Measurements from ENCODE around the gene RNF115. TPM values are rescaled to one million over a fixed set of nuclear protein-coding genes. Genes with fewer than 3 reads are reported as not detected.
"Not testable (repeated sequence)": the region's sequence is repeated elsewhere in the genome, so short reads cannot be mapped to it uniquely, and the experiment has no call there.

Gene RNF115
- total RNA-seq, 1 experiment from 2014 or later, result 17.5 TPM

DNA sequence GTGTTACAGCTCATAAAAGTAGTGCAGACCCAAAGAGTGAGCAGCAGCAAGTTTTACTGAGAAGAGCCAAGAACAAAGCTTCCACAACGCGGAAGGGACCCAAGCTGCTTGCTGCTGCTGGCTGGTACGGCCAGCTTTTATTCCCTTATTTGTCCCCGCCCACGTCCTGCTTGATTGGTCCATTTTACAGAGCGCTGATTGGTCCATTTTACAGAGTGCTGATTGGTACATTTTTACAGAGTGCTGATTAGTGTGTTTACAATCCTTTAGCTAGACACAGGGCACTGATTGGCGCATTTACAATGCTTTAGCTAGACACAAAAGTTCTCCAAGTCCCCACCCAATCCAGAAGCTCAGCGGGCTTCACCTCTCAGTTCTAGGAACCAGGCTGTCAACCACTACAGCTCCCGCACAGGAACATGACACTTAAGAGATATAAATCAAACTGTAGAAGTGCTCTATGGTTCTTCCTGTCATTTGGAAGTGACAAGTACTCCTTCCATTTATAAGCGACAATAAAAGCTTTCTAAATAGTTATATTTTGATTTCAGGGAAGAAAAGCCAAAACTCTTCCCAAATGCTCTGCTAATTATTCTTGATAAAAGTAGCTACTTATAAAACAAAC is 28.5 kb downstream of the RNF115 start:
- H3K4me1 ChIP-seq, result no peaks in the 10 kb centered on the region
- peaks cover 6% of the 10 kb centered on the region for H3K4me1 Mint-ChIP-seq (ENCODE audit: low read depth, unreplicated experiment)
- ChIA-PET CTCF (no interaction called here), POLR2A (no interaction called here)
- peaks cover 13% of the 10 kb centered on the region for H3K9me3 ChIP-seq
- peaks cover 17% of the 10 kb centered on the region for H3K9me3 Mint-ChIP-seq (ENCODE audit: unreplicated experiment)
- H3K36me3 ChIP-seq (ENCODE audit: control insufficient read depth, insufficient read depth, low read length), result no peaks in the 10 kb centered on the region
- no TSS peak for BruUV-seq (replicated peaks)
- TF ChIP-seq CTCF (IDR thresholded peaks at IDR 0.05; ENCODE audit: insufficient read depth in 1 of 2, low read depth in 1 of 2, low read length in 1 of 2, severe bottlenecking in 1 of 2, unreplicated experiment in 1 of 2), result no peak
- H3K4me3 ChIP-seq (ENCODE audit: low read depth, low read length), result no peak overlapping the region
- H3K27me3 ChIP-seq (replicated peaks; ENCODE audit: control insufficient read depth, insufficient read depth, low read length), result no peaks in the 10 kb centered on the region
- DNase-seq, result no peak
- intact Hi-C loops (cut with micrococcal nuclease; ENCODE audit: unreplicated experiment), result no loop called here
- H3K36me3 Mint-ChIP-seq (ENCODE audit: insufficient read depth, unreplicated experiment), result peaks cover 32% of the 10 kb centered on the region
- H3K27ac Mint-ChIP-seq (ENCODE audit: unreplicated experiment), result no peak overlapping the region
- no peaks in the 10 kb centered on the region for H3K27me3 Mint-ChIP-seq (ENCODE audit: insufficient read depth, unreplicated experiment)
- no peak overlapping the region for H3K4me3 Mint-ChIP-seq (ENCODE audit: unreplicated experiment)

DNA sequence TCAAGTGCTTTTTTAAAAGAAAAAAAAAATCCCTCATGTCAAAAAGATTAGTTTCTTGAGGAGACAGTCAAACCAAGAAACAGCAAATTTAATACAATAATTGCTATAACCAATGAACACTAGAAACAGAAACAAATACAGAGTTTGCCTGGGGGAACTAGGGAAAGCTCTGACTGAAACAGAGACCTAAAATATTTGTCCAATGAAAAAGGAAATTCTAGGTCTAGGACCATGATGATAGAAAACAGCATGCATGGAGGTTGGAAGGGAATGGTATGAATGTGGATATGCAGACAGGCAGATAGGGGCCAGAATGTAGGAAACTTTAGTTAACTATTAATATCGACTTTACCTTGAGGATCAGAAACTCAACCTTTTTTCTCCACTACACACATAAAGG is 31.4 kb downstream of the RNF115 start:
- H3K4me1 Mint-ChIP-seq (ENCODE audit: low read depth, unreplicated experiment), result peaks cover 6% of the 10 kb centered on the region
- intact Hi-C loops (cut with micrococcal nuclease; ENCODE audit: unreplicated experiment), result no loop called here
- no peak overlapping the region for H3K27ac Mint-ChIP-seq (ENCODE audit: unreplicated experiment)
- Histone ChIP-seq H3K4me3 (ENCODE audit: low read depth, low read length) (no peak overlapping the region), H3K27me3 (replicated peaks; ENCODE audit: control insufficient read depth, insufficient read depth, low read length) (no peaks in the 10 kb centered on the region), H3K9me3 (peaks cover 13% of the 10 kb centered on the region), H3K36me3 (ENCODE audit: control insufficient read depth, insufficient read depth, low read length) (no peaks in the 10 kb centered on the region), H3K4me1 (no peaks in the 10 kb centered on the region)
- peaks cover 21% of the 10 kb centered on the region for H3K36me3 Mint-ChIP-seq (ENCODE audit: insufficient read depth, unreplicated experiment)
- DNase-seq, result no peak
- ChIA-PET CTCF (no interaction called here), POLR2A (no interaction called here)
- peaks cover 16% of the 10 kb centered on the region for H3K9me3 Mint-ChIP-seq (ENCODE audit: unreplicated experiment)
- no TSS peak for BruUV-seq (replicated peaks)
- no peak overlapping the region for H3K4me3 Mint-ChIP-seq (ENCODE audit: unreplicated experiment)
- no peaks in the 10 kb centered on the region for H3K27me3 Mint-ChIP-seq (ENCODE audit: insufficient read depth, unreplicated experiment)
- no peak for TF ChIP-seq CTCF (IDR thresholded peaks at IDR 0.05; ENCODE audit: insufficient read depth in 1 of 2, low read depth in 1 of 2, low read length in 1 of 2, severe bottlenecking in 1 of 2, unreplicated experiment in 1 of 2)

- BruUV-seq (replicated peaks); H3K27ac Mint-ChIP-seq (ENCODE audit: unreplicated experiment); H3K9me3 ChIP-seq; DNase-seq; H3K36me3 ChIP-seq (ENCODE audit: control insufficient read depth, insufficient read depth, low read length); H3K4me1 Mint-ChIP-seq (ENCODE audit: low read depth, unreplicated experiment); H3K4me3 ChIP-seq (ENCODE audit: low read depth, low read length); H3K27me3 ChIP-seq (replicated peaks; ENCODE audit: control insufficient read depth, insufficient read depth, low read length); intact Hi-C loops (cut with micrococcal nuclease; ENCODE audit: unreplicated experiment); H3K4me1 ChIP-seq; CTCF ChIA-PET; H3K4me3 Mint-ChIP-seq (ENCODE audit: unreplicated experiment); POLR2A ChIA-PET; H3K27me3 Mint-ChIP-seq (ENCODE audit: insufficient read depth, unreplicated experiment); H3K9me3 Mint-ChIP-seq (ENCODE audit: unreplicated experiment): not testable (repeated sequence)
- peaks cover 21% of the 10 kb centered on the region for H3K36me3 Mint-ChIP-seq (ENCODE audit: insufficient read depth, unreplicated experiment)
Measured at GRCh38 chr1:145791860-145792259, 32.0 kb downstream of the RNF115 start.

- Mint-ChIP-seq H3K9me3 (ENCODE audit: unreplicated experiment) (no peaks in the 10 kb centered on the region), H3K4me1 (ENCODE audit: low read depth, unreplicated experiment) (peaks cover 32% of the 10 kb centered on the region), H3K36me3 (ENCODE audit: insufficient read depth, unreplicated experiment) (no peaks in the 10 kb centered on the region), H3K27ac (ENCODE audit: unreplicated experiment) (no peak overlapping the region), H3K4me3 (ENCODE audit: unreplicated experiment) (no peak overlapping the region), H3K27me3 (ENCODE audit: insufficient read depth, unreplicated experiment) (no peaks in the 10 kb centered on the region)
- H3K4me1 ChIP-seq, result peaks cover 33% of the 10 kb centered on the region
- no peak overlapping the region for H3K4me3 ChIP-seq (ENCODE audit: low read depth, low read length)
- H3K27me3 ChIP-seq (replicated peaks; ENCODE audit: control insufficient read depth, insufficient read depth, low read length), result no peaks in the 10 kb centered on the region
- TF ChIP-seq CTCF (IDR thresholded peaks at IDR 0.05; ENCODE audit: insufficient read depth in 1 of 2, low read depth in 1 of 2, low read length in 1 of 2, severe bottlenecking in 1 of 2, unreplicated experiment in 1 of 2), result no peak
- ChIA-PET POLR2A (no interaction called here), CTCF (no interaction called here)
- no peaks in the 10 kb centered on the region for H3K36me3 ChIP-seq (ENCODE audit: control insufficient read depth, insufficient read depth, low read length)
- no peak for DNase-seq
- BruUV-seq (replicated peaks), result no TSS peak
- intact Hi-C loops (cut with micrococcal nuclease; ENCODE audit: unreplicated experiment), result no loop called here
- no peaks in the 10 kb centered on the region for H3K9me3 ChIP-seq
Measured at GRCh38 chr1:145788580-145788979, 35.3 kb downstream of the RNF115 start.

All from Caco-2 (cell line).